ENCODE results near the gene COMMD6.

- TF ChIP-seq POLR2A (IDR thresholded peaks at IDR 0.05) = no peak
- no peak for TF ChIP-seq CTCF (IDR thresholded peaks at IDR 0.05)
Measured at GRCh38 chr13:75556961-75557360, 19.3 kb upstream of the COMMD6 start.

Measured in testis (tissue), 2 donors.